GM10847 (cell line): ENCODE results near the gene TMEM72.

Experiments used
- POLR2A ChIP-seq: IDR thresholded peaks from 2 replicates; pipeline ENCODE4 v1.6.1; 2011; ENCODE audit not compliant: insufficient read length; ENCODE audit errors: extremely low read depth

The TMEM72 gene

DNA sequence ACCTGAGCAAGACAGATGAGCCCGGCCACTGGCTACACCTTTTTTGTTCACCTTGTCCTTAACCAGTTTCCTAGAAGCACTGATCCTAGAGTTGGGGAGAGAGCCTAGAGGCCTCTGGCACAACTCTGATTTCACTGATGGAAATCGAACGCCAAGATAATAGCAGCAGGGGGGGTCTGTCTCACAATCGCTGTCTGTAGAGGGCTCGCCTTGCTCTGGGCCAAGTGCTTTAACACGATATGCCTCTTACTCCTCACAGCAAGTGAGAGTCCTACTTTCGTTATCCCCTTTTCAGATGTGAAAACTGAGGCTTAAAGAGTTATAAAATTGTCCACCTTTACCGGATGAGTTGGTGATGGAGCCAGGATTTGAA lies 48.9 kb downstream of the TMEM72 start:
- TF ChIP-seq POLR2A = no peak

DNA sequence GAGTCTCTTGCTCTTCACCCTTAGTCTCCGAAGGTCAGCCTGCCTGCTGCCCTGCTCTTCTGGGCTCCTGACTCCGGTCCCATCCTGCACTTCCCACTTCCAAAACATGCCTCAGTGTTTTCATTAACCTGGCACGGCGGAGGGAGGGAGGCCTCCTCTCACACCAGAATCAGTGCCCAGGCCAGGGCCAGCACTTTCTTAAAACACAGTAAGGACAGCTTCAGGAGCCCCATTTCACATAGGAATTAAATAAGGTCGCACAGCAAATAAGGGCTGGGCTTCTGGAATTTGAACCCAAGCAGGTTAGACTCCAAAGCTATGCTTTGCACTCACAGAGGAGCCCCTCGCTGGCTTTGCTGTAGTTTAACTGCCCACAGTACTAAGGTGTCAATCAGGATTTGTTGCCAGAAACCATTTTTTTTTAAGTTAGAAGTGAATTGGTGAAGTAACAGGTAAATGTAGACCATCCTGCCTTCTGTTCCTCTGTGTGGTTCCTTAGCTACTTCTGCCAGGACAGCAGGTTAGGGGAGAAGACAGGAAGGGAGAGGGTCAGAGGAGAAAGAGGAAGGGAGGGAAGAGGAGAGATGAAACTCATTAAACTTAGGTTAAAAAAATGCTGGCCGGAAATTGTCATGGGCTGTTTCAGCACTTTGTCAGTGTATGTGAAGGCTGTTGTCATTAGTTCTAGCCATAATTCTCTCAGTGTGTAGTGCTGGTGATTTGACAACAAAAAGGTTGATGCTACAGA lies 49.5 kb downstream of the TMEM72 start:
- TF ChIP-seq POLR2A = no peak

DNA sequence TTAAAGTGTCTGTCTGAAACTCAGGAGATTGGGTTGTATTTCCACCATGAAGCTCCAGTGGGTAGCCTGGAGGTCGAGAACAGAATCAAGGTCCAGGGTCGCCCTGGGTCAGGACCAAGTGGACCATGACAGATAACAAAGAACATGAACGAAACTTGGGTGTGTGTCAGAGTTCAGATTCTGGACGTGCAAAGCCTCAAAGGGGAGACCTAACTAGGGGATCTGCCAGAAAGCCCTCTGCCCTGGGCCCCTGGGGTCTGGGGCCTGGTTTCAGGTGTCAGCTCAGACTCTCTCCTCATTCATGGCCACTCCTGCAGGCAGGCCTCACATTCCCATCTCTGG lies 50.1 kb downstream of the TMEM72 start:
- no peak for TF ChIP-seq POLR2A

- TF ChIP-seq POLR2A = no peak
These were observed 51.0 kb downstream of the TMEM72 start for GRCh38 chr10:44961931-44962750.

GRCh38 chr10:44962870-44963738 lies 52.0 kb downstream of the TMEM72 start:
- TF ChIP-seq POLR2A = no peak

- TF ChIP-seq POLR2A = no peak
These were observed 52.9 kb downstream of the TMEM72 start for GRCh38 chr10:44963772-44964633.

- no peak for TF ChIP-seq POLR2A
These were observed 54.0 kb downstream of the TMEM72 start for GRCh38 chr10:44965104-44965503.

GRCh38 chr10:44965651-44966097 lies 54.5 kb downstream of the TMEM72 start:
- TF ChIP-seq POLR2A = no peak

DNA sequence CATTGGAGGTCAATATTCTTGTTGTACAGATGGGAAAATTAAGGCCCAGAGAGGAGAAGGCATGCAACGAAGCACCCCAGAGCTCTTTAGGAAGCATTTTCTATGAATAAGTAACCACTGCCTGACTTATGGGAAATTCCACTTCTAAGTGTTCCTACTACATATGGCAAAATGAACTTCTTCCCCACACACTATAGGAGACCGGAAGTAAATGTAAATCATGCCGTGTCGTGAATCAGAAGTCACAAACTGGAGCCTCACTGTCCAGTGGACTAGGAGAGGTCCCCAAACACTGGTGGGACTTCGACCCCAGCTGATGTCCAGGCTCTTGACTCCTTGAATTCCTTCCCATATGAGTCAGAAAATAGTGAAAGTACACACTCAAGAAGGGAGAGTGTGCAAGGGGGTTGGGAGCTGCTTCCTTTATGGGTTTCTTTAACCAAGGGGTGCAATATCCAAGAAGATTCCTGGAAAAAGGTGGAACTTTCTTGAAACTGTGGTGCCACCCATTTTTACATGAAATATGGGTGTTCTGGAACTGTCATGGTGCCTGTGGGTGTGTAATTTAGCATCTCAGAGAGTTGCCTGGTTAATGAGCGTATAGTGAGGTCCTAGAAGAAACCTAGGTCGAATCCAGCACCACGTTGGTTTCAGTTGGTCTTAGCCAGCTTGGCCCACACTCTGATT lies 55.1 kb downstream of the TMEM72 start:
- TF ChIP-seq POLR2A = no peak

- TF ChIP-seq POLR2A = no peak
These were observed 55.8 kb downstream of the TMEM72 start for GRCh38 chr10:44966816-44967509.

GRCh38 chr10:44967616-44968015 lies 56.5 kb downstream of the TMEM72 start:
- TF ChIP-seq POLR2A = no peak

DNA sequence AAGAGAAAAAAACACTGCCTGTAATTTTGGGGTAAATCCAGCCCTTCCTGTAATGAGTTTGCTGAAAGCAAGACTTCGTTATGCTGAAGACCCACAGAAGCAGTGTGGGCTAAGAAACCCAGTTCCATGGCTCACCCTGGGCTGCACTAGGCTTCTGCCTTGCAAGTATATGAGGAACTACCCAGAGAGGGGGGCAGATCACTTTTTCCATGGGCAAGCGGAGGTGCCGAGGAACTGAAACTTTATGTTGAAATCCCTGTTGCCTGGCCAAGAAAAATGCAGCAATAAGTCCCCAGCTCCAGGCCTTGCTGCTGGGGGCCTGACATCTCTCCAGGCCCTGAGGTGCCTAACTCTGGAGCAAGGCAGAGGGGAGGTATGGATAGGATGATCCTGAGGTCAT lies 57.0 kb downstream of the TMEM72 start:
- no peak for TF ChIP-seq POLR2A

DNA sequence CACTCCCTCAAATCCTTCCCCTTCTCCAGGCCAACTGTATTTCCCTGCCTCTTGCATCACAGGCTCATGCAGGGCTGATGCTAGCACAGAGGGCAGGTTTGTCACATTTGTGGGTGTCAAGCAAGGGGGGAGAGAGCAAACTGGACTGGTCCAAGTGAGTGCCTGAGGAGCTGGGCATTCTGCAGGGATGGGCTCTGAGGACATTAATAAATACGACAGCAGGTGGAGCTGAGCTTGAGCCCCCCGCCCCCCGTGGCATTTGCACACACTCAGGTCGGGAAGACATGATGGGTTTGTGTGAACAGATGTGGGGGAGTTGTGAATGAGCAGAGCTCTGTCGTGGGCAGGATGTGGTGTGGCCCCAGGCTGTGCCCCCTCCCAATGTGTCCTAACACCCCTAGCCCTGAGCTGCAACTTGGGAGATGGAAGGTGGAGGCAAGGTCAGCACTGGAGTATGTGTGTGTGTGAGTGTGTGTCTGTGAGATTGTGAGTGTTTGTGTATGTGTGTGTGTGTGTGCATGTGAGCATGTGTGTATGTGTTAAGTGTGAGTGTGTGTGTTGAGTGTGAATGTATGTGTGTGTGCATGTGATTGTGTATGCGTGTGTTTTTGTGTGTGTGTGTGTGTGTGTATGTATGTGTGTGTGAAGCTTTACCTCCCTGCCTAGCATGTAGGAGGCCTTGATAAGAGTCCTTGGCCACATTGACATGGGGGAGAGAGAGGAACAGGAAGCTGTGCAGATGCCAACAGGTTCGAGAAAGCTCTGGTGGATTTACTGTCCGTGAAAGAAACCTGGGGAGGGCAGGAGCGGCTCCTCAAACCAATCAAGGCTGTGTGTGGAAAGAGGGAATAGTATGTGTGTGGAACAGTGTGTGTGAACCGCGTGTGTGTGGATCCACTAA lies 57.6 kb downstream of the TMEM72 start:
- no peak for TF ChIP-seq POLR2A

GRCh38 chr10:44969854-44970253 lies 58.7 kb downstream of the TMEM72 start:
- TF ChIP-seq POLR2A = no peak
